Spleen (tissue), 7 donors: ENCODE data around the gene EVI5L.

ENCODE experiments used
- POLR2A ChIP-seq, 3 donors: fragments of 450-650 bp; IDR thresholded peaks; one replicate each; pipeline ENCODE4 v1.5.1; 2017; ENCODE audit warnings: antibody characterized with exemption in 3 of 3, mild to moderate bottlenecking in 1 of 3
- POLR2AphosphoS5 ChIP-seq, 3 donors: sonication (generic); formaldehyde crosslinking; IDR thresholded peaks; one replicate each; pipeline ENCODE4 v1.5.1; 2017; ENCODE audit warnings: antibody characterized with exemption in 3 of 3
- TF ChIP-seq, protein P1 (sequence below), 11 experiments: fragments of 200-600 bp in 7 of 11; fragments of 450-650 bp in 4 of 11; sonication (generic) in 4 of 11; IDR thresholded peaks in 8 of 11; conservative IDR thresholded peaks in 3 of 11; 1 replicate in 7 of 11; 2 replicates in 4 of 11; pipeline versions ENCODE4 v1.4.0 to v1.8.0; 2016 to 2021; ENCODE audit warnings: antibody characterized with exemption in 11 of 11, inconsistent platforms in 4 of 11, mild to moderate bottlenecking in 1 of 11
- donor health status: DM: no; HTN: no; CAD: no; lungs with moderate emphysema.
- donor health status: DM: no; HTN: no; CAD: no.
- donor health status: DM: no; HTN: no; CAD: no.

- TF ChIP-seq, protein P1, sequence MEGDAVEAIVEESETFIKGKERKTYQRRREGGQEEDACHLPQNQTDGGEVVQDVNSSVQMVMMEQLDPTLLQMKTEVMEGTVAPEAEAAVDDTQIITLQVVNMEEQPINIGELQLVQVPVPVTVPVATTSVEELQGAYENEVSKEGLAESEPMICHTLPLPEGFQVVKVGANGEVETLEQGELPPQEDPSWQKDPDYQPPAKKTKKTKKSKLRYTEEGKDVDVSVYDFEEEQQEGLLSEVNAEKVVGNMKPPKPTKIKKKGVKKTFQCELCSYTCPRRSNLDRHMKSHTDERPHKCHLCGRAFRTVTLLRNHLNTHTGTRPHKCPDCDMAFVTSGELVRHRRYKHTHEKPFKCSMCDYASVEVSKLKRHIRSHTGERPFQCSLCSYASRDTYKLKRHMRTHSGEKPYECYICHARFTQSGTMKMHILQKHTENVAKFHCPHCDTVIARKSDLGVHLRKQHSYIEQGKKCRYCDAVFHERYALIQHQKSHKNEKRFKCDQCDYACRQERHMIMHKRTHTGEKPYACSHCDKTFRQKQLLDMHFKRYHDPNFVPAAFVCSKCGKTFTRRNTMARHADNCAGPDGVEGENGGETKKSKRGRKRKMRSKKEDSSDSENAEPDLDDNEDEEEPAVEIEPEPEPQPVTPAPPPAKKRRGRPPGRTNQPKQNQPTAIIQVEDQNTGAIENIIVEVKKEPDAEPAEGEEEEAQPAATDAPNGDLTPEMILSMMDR (IDR thresholded peaks at IDR 0.05 in 8 of 11, conservative IDR thresholded peaks at IDR 0.05 in 3 of 11) = no peak
- TF ChIP-seq POLR2A (IDR thresholded peaks at IDR 0.05) (no peak), POLR2AphosphoS5 (IDR thresholded peaks at IDR 0.05) (no peak)
Measured at GRCh38 chr19:7871437-7872305, 41.7 kb downstream of the EVI5L start.
